GM12878 (cell line): Measurements from ENCODE around the gene STAMBP. TPM values are rescaled to one million over a fixed set of nuclear protein-coding genes. Genes with fewer than 3 reads are reported as not detected.

Experiments
- ATF3 ChIP-seq: IDR thresholded peaks from 2 replicates; pipeline ENCODE4 v1.6.1; 2011; ENCODE audit warnings: low read depth, mild to moderate bottlenecking, low read length, moderate library complexity, borderline replicate concordance; ENCODE audit errors: extremely low read depth
- BRCA1 ChIP-seq: IDR thresholded peaks from 2 replicates; pipeline ENCODE4 v1.6.1; 2011; ENCODE audit warnings: low read depth, low read length, improper control_type of control experiment
- CHD2 ChIP-seq: IDR thresholded peaks from 2 replicates; pipeline ENCODE4 v1.6.1; 2011; ENCODE audit warnings: low read depth, low read length, improper control_type of control experiment, borderline replicate concordance
- CREB1 ChIP-seq: IDR thresholded peaks from 2 replicates; pipeline ENCODE4 v1.6.1; 2012; ENCODE audit warnings: low read depth, mild to moderate bottlenecking, inconsistent platforms
- DPF2 ChIP-seq: fragments of 450-650 bp; IDR thresholded peaks from 2 replicates; pipeline ENCODE4 v1.6.1; 2017; ENCODE audit warnings: mild to moderate bottlenecking
- EED ChIP-seq: sonication (generic); IDR thresholded peaks from 2 replicates; pipeline ENCODE4 v1.6.1; 2016; ENCODE audit warnings: antibody characterized with exemption, low read depth
- EP300 ChIP-seq, 2 experiments: fragments of 150-350 bp in 1 of 2; IDR thresholded peaks; 2 replicates each; pipeline ENCODE4 v1.6.1; 2011 to 2012; ENCODE audit warnings: low read depth in 2 of 2, low read length in 2 of 2, borderline replicate concordance in 1 of 2, improper control_type of control experiment in 1 of 2, inconsistent platforms in 1 of 2; ENCODE audit not compliant: control insufficient read depth in 1 of 2
- EZH2 ChIP-seq: IDR thresholded peaks from 2 replicates; pipeline ENCODE4 v1.6.1; 2012; ENCODE audit warnings: low read depth, mild to moderate bottlenecking, control low read depth, inconsistent platforms, low read length, borderline replicate concordance; ENCODE audit not compliant: control insufficient read depth
- HCFC1 ChIP-seq: fragments of 150-350 bp; IDR thresholded peaks from 2 replicates; pipeline ENCODE4 v1.6.1; 2014; ENCODE audit warnings: low read length
- IKZF1 ChIP-seq: fragments of 450-650 bp; conservative IDR thresholded peaks from 2 replicates; pipeline ENCODE4 v1.6.1; 2017; ENCODE audit warnings: antibody characterized with exemption, mild to moderate bottlenecking
- KAT2A ChIP-seq: conservative IDR thresholded peaks from 2 replicates; pipeline ENCODE4 v1.6.1; 2011; ENCODE audit warnings: low read depth, low read length; ENCODE audit not compliant: control insufficient read depth
- MEF2A ChIP-seq: IDR thresholded peaks from 2 replicates; pipeline ENCODE4 v1.6.1; 2011; ENCODE audit warnings: low read depth, mild to moderate bottlenecking, low read length, moderate library complexity; ENCODE audit not compliant: insufficient read depth
- MLLT1 ChIP-seq: fragments of 450-650 bp; IDR thresholded peaks from 2 replicates; pipeline ENCODE4 v1.6.1; 2016; ENCODE audit warnings: mild to moderate bottlenecking
- NBN ChIP-seq: fragments of 450-650 bp; IDR thresholded peaks from 2 replicates; pipeline ENCODE4 v1.6.1; 2016
- NRF1 ChIP-seq: conservative IDR thresholded peaks from 2 replicates; pipeline ENCODE4 v1.6.1; 2011; ENCODE audit warnings: mild to moderate bottlenecking, low read depth, low read length, improper control_type of control experiment
- RB1 ChIP-seq: fragments of 450-650 bp; formaldehyde crosslinking; IDR thresholded peaks from 2 replicates; pipeline ENCODE4 v1.6.1; 2017; ENCODE audit warnings: mild to moderate bottlenecking, borderline replicate concordance
- RBBP5 ChIP-seq: fragments of 200-600 bp; sonication (generic); conservative IDR thresholded peaks from 2 replicates; pipeline ENCODE4 v1.6.1; 2016
- RELA ChIP-seq: fragments of 450-650 bp; IDR thresholded peaks from 2 replicates; pipeline ENCODE4 v1.8.0; 2014; ENCODE audit warnings: borderline replicate concordance; ENCODE audit not compliant: partially characterized antibody
- REST ChIP-seq: IDR thresholded peaks from 2 replicates; pipeline ENCODE4 v1.6.1; 2012; ENCODE audit warnings: mild to moderate bottlenecking, low read depth, low read length
- SMARCA5 ChIP-seq: fragments of 450-650 bp; IDR thresholded peaks from 2 replicates; pipeline ENCODE4 v1.6.1; 2017; ENCODE audit warnings: mild to moderate bottlenecking
- SUPT20H ChIP-seq: IDR thresholded peaks from 2 replicates; pipeline ENCODE4 v1.6.1; 2011; ENCODE audit warnings: low read depth, mild to moderate bottlenecking, low read length, moderate library complexity, borderline replicate concordance; ENCODE audit not compliant: control insufficient read depth
- TCF12 ChIP-seq: IDR thresholded peaks from 2 replicates; pipeline ENCODE4 v1.6.1; 2011; ENCODE audit warnings: low read depth, mild to moderate bottlenecking, low read length
- TCF7 ChIP-seq: IDR thresholded peaks from 2 replicates; pipeline ENCODE4 v1.6.1; 2014; ENCODE audit warnings: antibody characterized with exemption, borderline replicate concordance
- ZBTB33 ChIP-seq: fragments of 450-650 bp; IDR thresholded peaks from 2 replicates; pipeline ENCODE4 v1.6.1; 2017; ENCODE audit warnings: mild to moderate bottlenecking
- polyA plus RNA-seq, 11 experiments: library from polyadenylated mRNA; depleted of rRNA in 4 of 11; unstranded in 6 of 11; stranded (reverse) in 5 of 11; fragments of >200 nt; fragmentation: Nextera tagmentation in 4 of 11; fragmentation: Illumina TruSeq in 1 of 11; extraction: Ambion mirVana in 4 of 11; extraction: Trizol in 1 of 11; gene quantifications; 1 replicate in 1 of 11; 2 replicates in 10 of 11; pipeline versions ENCODE4 v1.2.1 to v1.2.3, GENCODE V29; 2011 to 2016; ENCODE audit warnings: inconsistent platforms in 2 of 11, missing spikeins in 2 of 11, low read depth in 1 of 11
- total RNA-seq, 4 experiments: library from RNA; depleted of rRNA in 3 of 4; stranded (reverse); fragments of >200 nt in 3 of 4; fragmentation: Illumina TruSeq in 1 of 4; extraction: Trizol in 1 of 4; gene quantifications; 2 replicates each; pipeline versions ENCODE4 v1.2.1 to v1.2.3, GENCODE V29; 2013 to 2021

STAMBP gene
- total and polyA plus RNA-seq, 10 of the 15 experiments (the other 5 are each of a cell fraction or from before 2014, with no cell fraction given): 38.9 to 84.1 (median 69.7) TPM

- TF ChIP-seq ZBTB33 (no peak), KAT2A (no peak), NRF1 (no peak), MEF2A (no peak), EP300 (IDR thresholded peaks at IDR 0.05; ENCODE audit: borderline replicate concordance in 1 of 2, control insufficient read depth in 1 of 2, low read depth in 2 of 2, low read length in 2 of 2) (peak in 1 of 2 experiments; percentile 55; a peak in 1 of 4 replicates), NBN (0 out of 2 replicates have a peak, but pooled peaks have one; percentile 42), HCFC1 (no peak), DPF2 (peak; percentile 59; the same call in 1 of the 2 replicates), MLLT1 (no peak), RBBP5 (no peak), BRCA1 (no peak), SMARCA5 (no peak), RB1 (no peak), TCF7 (no peak), TCF12 (no peak), CHD2 (no peak), RELA (no peak), IKZF1 (no peak; the same call in 1 of the 2 replicates), SUPT20H (no peak), REST (no peak), CREB1 (no peak), ATF3 (no peak), EZH2 (no peak), EED (no peak)
These were observed 57.6 kb downstream of the STAMBP start (continued) for GRCh38 chr2:73886357-73886756.
